ENCODE data around the gene FUZ. TPM values are rescaled to one million over a fixed set of nuclear protein-coding genes. Genes with fewer than 3 reads are reported as not detected.
A peak's percentile ranks its signal among the peaks of the same experiment; 100 is the strongest.
"Not testable (repeated sequence)": the region's sequence is repeated elsewhere in the genome, so short reads cannot be mapped to it uniquely, and the experiment has no call there.

FUZ gene
- total RNA-seq, 2 experiments from 2014 or later: 15.6 to 18.8 TPM

DNA sequence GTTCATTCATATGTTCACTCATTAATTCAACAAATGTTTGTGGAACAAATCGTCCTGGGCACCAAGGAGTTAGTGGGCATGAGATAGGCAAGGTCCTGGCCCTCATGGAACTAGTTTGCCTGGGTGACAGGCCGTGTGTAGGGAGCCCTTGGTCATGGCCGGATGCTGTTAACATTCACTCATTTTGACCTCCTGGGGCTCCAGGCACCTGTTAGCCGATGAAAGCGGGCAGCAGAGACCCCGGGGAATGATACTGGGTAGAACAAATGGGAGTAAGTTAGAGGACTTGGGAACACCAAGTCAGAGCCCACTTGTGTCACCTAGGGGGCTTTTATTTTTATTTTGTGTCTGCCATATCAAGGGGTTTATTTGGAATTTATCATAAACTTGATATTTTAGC, 11.6 kb upstream of the FUZ start:
- Mint-ChIP-seq H3K4me1 (peaks cover 4% of the 10 kb centered on the region), H3K27ac (no peak overlapping the region), H3K4me3 (no peak overlapping the region), H3K27me3 (no peaks in the 10 kb centered on the region), H3K36me3 (ENCODE audit: low read depth) (peaks cover 5% of the 10 kb centered on the region), H3K9me3 (ENCODE audit: low read depth) (no peaks in the 10 kb centered on the region)
- ChIA-PET POLR2A (interaction anchor here (0.7 kb wide), 1 partner anchor 13 kb away, joined by 10 read pairs; no protein-coding TSS in a partner anchor), CTCF (no interaction called here)
- no peak for DNase-seq
- no peak for ATAC-seq
- intact Hi-C loops (cut with DNase I, micrococcal nuclease): no loop called here

DNA sequence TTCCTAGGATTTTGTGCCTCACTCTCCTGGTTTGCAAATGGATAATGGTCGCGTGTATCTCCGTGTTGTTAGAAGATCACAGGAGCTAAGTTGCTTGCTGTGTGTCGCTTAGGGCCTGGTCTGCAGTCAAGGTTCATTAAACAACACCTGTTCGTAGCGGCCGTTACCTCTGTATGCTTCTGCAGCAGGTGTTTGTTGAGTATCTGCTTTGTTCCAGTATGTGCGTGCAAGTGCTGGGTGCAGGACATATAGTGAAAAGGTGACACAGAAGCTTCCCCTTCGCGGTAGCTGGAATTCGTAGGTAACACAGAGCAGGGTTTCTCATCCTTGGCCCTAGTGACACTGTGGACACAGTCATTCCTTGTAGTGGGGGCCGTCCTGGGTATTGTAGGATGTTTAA, 10.4 kb upstream of the FUZ start:
- Mint-ChIP-seq H3K4me1 (peaks cover 12% of the 10 kb centered on the region), H3K27me3 (no peaks in the 10 kb centered on the region), H3K9me3 (ENCODE audit: low read depth) (no peaks in the 10 kb centered on the region), H3K27ac (no peak overlapping the region), H3K36me3 (ENCODE audit: low read depth) (peaks cover 5% of the 10 kb centered on the region), H3K4me3 (no peak overlapping the region)
- DNase-seq: no peak
- ChIA-PET CTCF (no interaction called here), POLR2A (interaction anchor here (0.5 kb wide), 1 partner anchor 13 kb away, joined by 3 read pairs; no protein-coding TSS in a partner anchor)
- intact Hi-C loops (cut with DNase I, micrococcal nuclease): no loop called here
- ATAC-seq: no peak

DNA sequence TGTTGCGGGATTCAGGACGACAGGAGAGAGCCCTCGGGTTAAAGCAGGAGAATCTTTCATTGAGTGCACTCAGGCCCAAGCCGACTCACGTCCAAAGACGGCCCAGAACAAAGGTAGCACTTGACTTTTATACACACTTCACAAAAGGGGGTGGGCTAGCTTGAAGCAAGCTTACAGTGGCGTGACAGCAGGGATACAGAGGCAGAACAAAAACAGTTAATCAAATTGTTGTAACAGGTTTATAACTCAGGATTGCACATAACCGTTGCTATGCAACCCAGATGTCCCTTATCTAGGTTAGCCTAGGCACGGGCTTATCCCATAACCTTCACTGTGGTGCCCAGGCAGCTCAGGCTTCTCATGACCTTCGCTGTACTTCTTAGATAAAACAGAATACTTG, 7.0 kb upstream of the FUZ start:
- ATAC-seq (no peak), DNase-seq (no peak)
- ChIA-PET CTCF (no interaction called here), POLR2A (no interaction called here)
- Mint-ChIP-seq H3K9me3 (ENCODE audit: low read depth) (no peaks in the 10 kb centered on the region), H3K4me3 (no peak overlapping the region), H3K27ac (no peak overlapping the region), H3K36me3 (ENCODE audit: low read depth) (peaks cover 5% of the 10 kb centered on the region), H3K27me3 (no peaks in the 10 kb centered on the region), H3K4me1 (peaks cover 17% of the 10 kb centered on the region)
- intact Hi-C loops (cut with DNase I, micrococcal nuclease): no loop called here

DNA sequence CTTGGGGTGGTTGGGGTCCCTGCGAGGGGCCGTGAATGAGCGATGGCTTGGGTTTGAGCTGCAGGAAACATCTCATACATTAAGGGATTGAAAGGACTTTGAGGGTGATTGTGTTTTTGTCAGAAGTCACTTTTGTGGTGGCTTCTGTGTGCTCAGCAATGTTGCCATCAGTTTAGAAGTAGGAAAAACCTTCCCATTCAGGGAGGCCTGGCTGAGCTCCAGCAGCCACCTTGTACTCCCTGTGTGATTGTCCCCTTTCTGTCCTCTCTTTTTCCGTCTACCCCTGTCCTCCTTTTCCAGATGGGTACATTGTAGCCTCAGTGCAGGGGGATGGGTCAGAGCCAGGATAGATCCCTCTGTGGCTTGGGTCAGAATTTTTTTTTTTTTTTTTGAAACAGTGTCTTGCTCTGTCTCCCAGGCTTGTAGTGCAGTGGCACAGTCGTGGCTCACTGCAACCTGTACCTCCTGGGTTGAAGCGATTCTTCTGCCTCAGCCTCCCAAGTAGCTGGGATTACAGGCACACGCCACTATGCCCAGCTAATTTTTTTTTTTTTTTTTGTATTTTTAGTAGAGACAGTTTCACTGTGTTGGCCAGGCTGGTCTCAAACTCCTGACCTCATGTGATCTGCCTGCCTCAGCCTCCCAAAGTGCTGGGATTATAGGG, 6.5 kb upstream of the FUZ start:
- CTCF ChIA-PET: not testable (repeated sequence)

DNA sequence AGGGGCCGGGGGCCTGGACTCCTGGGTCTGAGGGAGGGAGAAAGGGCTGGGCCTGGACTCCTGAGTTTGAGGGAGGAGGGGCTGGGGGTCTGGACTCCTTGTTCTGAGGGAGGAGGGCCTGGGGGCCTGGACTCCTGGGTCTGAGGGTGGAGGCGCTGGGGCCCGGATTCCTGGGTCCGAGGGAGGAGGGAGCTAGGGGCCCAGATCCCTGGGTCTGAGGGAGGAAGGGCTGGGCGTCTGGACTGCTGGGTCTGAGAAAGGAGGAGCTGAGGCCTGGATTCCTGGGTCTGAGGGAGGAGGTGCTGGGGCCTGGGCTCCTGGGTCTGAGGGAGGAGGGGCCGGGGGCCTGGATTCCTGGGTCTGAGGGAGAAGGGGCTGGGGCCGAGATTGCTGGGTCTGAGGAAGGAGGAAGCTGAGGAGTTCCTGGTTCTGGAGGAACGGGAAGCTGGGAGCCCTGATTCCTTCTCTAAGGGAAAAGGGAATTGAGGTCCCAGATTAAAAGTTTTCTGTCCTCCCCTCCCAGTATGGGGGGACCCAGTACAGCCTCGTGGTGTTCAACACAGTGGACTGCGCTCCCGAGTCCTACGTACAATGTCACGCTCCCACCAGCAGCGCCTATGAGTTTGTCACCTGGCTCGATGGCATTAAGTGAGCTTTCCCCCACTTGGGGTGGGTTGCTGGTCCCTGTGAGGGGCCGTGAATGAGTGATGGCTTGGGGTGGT, 5.7 kb upstream of the FUZ start:
- Mint-ChIP-seq H3K36me3 (ENCODE audit: low read depth) (peaks cover 5% of the 10 kb centered on the region), H3K9me3 (ENCODE audit: low read depth) (no peaks in the 10 kb centered on the region), H3K27ac (peak overlapping the region; percentile 99), H3K4me1 (peaks cover 23% of the 10 kb centered on the region), H3K4me3 (peak overlapping the region; percentile 87), H3K27me3 (no peaks in the 10 kb centered on the region)
- CTCF ChIA-PET: interaction anchor here (1.2 to 1.3 kb wide), 2 partner anchors 32 to 110 kb away, joined by 3 to 5 read pairs; partner anchors contain the start of genes ATF5 and NUP62
- intact Hi-C loops (cut with DNase I, micrococcal nuclease): loop anchor here in 1 of 2 experiments (1.0 kb wide), 6 partner anchors 31 to 206 kb away; partner anchors contain the start of genes PNKP, RRAS and VRK3
- no peak for ATAC-seq
- DNase-seq: no peak
- POLR2A ChIA-PET: interaction anchor here (0.7 to 0.9 kb wide), 2 partner anchors 10 to 30 kb away, joined by 3 read pairs; no protein-coding TSS in a partner anchor

More for the DNA sequence above, 6.5 kb upstream of the FUZ start:
- H3K9me3 Mint-ChIP-seq (ENCODE audit: low read depth); ATAC-seq; POLR2A ChIA-PET; intact Hi-C loops (cut with DNase I, micrococcal nuclease); H3K36me3 Mint-ChIP-seq (ENCODE audit: low read depth); H3K27me3 Mint-ChIP-seq; DNase-seq: not testable (repeated sequence)
- Mint-ChIP-seq H3K4me1 (peaks cover 18% of the 10 kb centered on the region), H3K4me3 (peak overlapping the region; percentile 87), H3K27ac (peak overlapping the region; percentile 80)

DNA sequence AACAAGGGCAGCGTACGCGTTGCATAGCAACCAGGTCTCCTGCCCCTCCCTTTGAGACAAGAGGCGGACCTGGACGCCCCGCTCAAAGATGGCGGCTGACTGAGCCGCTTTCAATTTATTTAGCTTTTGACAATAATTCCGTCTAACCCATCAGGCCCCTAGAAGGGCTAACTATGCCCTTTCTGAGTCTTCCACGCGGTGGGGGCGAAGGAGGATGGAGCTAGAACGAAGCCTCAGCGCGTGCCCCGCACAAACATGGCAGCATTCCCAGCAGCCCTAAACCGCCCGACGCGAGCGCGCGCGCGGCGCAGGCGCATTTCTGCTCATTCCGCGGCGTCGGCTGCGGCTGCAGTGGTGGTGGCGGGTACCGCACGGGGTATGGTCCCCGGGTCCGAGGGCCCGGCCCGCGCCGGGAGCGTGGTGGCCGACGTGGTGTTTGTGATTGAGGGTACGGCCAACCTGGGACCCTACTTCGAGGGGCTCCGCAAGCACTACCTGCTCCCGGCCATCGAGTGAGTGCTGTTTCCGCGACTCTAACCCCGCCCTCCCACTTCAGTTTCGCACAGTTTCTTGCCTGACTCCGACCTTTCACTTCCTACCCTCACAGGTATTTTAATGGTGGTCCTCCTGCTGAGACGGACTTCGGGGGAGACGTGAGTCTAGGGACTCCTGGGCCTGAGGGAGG, 5.0 kb upstream of the FUZ start, which contains the start of gene MED25:
TSS of gene MED25 (plus strand) at position 326 of the 685 bp plus-strand sequence. CDS start at position 379, 53 bp downstream.
- no peaks in the 10 kb centered on the region for H3K9me3 Mint-ChIP-seq (ENCODE audit: low read depth)
- intact Hi-C loops (cut with DNase I, micrococcal nuclease): loop anchor here in 1 of 2 experiments (1.0 kb wide), 7 partner anchors 32 to 207 kb away; partner anchors contain the start of genes ATF5, NUP62, PNKP and RRAS
- H3K27me3 Mint-ChIP-seq: no peaks in the 10 kb centered on the region
- DNase-seq (peak; percentile 91), ATAC-seq (peak; percentile 75)
- peaks cover 26% of the 10 kb centered on the region for H3K4me1 Mint-ChIP-seq
- H3K36me3 Mint-ChIP-seq (ENCODE audit: low read depth): peaks cover 1% of the 10 kb centered on the region
- ChIA-PET CTCF (interaction anchor here (0.7 to 1.3 kb wide), 3 partner anchors 32 to 284 kb away, joined by 3 to 5 read pairs (median 3); partner anchors contain the start of genes ATF5 and NUP62), POLR2A (interaction anchor here (0.9 kb wide), 1 partner anchor 31 kb away, joined by 3 read pairs; no protein-coding TSS in a partner anchor)
- H3K27ac Mint-ChIP-seq: peak within 1 kb of the TSS; percentile 99
- H3K4me3 Mint-ChIP-seq: peak within 1 kb of the TSS; percentile 87

DNA sequence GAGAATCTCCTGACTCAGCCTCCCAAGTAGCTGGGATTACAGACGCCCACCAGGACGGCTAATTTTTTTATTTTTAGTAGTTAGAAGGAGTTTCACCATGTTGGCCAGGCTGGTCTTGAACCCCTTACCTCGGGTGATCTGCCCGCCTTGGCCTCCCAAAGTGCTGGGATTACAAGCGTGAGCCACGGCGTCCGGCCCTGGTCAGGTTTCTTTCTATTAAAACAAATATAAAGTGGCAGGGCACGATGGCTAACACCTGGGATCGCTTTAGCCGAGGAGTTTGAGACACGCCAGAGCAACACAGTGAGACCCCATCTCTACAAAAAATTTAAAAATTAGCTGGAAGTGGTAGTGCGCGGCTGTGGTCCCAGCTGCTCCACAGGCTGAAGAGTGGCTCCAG, 3.5 kb upstream of the FUZ start:
- H3K9me3 Mint-ChIP-seq (ENCODE audit: low read depth): no peaks in the 10 kb centered on the region
- CTCF ChIA-PET: no interaction called here
- no peaks in the 10 kb centered on the region for H3K27me3 Mint-ChIP-seq
- intact Hi-C loops (cut with DNase I, micrococcal nuclease): no loop called here
- POLR2A ChIA-PET: no interaction called here
- no peaks in the 10 kb centered on the region for H3K36me3 Mint-ChIP-seq (ENCODE audit: low read depth)
- ATAC-seq (no peak), DNase-seq (no peak)
- peaks cover 34% of the 10 kb centered on the region for H3K4me1 Mint-ChIP-seq
- no peak overlapping the region for H3K27ac Mint-ChIP-seq
- no peak overlapping the region for H3K4me3 Mint-ChIP-seq

DNA sequence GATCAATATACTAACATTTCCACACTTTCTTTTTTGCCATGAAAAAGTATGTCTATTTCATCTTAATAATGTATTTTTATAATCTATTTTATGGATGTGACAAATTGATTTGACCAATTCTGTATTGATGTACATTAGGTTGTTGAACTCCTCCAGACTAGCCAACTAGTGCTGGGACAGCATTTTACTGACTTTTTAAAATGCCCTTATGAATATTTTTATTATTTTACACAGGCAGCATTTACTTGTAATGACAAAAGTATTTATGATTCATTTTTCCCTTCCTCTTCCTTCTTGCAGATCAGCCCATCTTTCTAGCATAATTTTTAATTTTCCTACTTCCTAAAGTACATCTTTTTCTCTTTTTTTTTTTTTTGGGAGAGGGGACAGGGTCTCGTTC, 918 bp upstream of the FUZ start:
- peak overlapping the region; percentile 69 for H3K27ac Mint-ChIP-seq
- no peaks in the 10 kb centered on the region for H3K27me3 Mint-ChIP-seq
- CTCF ChIA-PET: interaction anchor here (0.6 to 1.1 kb wide), 2 partner anchors 55 to 318 kb away, joined by 3 read pairs; partner anchors contain the start of gene RPS11
- H3K4me3 Mint-ChIP-seq: peak overlapping the region; percentile 77
- DNase-seq: no peak
- POLR2A ChIA-PET: interaction anchor here (1.2 kb wide), 1 partner anchor 174 kb away, joined by 3 read pairs; the partner anchor contains the start of gene RRAS
- H3K9me3 Mint-ChIP-seq (ENCODE audit: low read depth): no peaks in the 10 kb centered on the region
- peaks cover 30% of the 10 kb centered on the region for H3K4me1 Mint-ChIP-seq
- H3K36me3 Mint-ChIP-seq (ENCODE audit: low read depth): no peaks in the 10 kb centered on the region
- ATAC-seq: no peak
- intact Hi-C loops (cut with DNase I, micrococcal nuclease): loop anchor here in 1 of 2 experiments (5.0 kb wide), 1 partner anchor 317 kb away; the partner anchor contains the start of gene RPS11

DNA sequence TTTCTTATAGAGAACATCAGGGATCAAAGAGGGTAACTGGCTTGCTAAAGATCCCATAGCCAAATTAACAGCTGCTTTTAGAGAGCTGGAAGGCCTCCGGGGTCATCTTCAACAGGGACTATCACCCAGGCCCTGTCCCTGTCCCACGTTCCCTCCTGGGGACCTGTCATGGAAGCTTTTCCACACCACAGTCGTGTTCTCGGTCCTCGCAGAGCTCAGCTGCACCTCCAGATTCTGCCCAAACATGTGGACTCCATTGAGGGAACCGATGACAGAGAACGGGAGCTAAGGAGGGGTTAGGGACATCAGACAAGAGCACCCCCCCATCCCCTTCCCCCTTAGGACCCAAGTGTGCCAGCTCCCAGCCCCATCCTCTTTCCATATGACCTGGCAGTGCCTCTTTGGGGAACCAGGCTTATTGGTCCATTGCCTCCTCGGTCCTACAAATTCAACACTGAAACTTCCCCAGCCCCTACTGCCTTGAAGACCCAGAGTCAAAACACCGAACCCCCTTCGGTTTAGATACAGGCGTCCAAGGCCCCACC, 568 bp downstream of the FUZ start:
- Mint-ChIP-seq H3K4me3 (peak overlapping the region; percentile 77), H3K9me3 (ENCODE audit: low read depth) (no peaks in the 10 kb centered on the region), H3K4me1 (peaks cover 32% of the 10 kb centered on the region), H3K27ac (peak overlapping the region; percentile 97), H3K36me3 (ENCODE audit: low read depth) (peaks cover 3% of the 10 kb centered on the region), H3K27me3 (no peaks in the 10 kb centered on the region)
- ATAC-seq: no peak
- intact Hi-C loops (cut with DNase I, micrococcal nuclease): loop anchor here (2.0 to 5.0 kb wide), 5 partner anchors 38 to 316 kb away; partner anchors contain the start of genes RPS11 (in 2 of the 2), AKT1S1 (in 1 of the 2), PTOV1 (in 1 of the 2) and TBC1D17 (in 1 of the 2)
- ChIA-PET CTCF (interaction anchor here (0.7 kb wide), 1 partner anchor 38 kb away, joined by 3 read pairs; no protein-coding TSS in a partner anchor), POLR2A (interaction anchor here (0.5 to 0.7 kb wide), 3 partner anchors 38 to 171 kb away, joined by 3 read pairs; partner anchors contain the start of genes PTOV1 and SCAF1)
- no peak for DNase-seq

DNA sequence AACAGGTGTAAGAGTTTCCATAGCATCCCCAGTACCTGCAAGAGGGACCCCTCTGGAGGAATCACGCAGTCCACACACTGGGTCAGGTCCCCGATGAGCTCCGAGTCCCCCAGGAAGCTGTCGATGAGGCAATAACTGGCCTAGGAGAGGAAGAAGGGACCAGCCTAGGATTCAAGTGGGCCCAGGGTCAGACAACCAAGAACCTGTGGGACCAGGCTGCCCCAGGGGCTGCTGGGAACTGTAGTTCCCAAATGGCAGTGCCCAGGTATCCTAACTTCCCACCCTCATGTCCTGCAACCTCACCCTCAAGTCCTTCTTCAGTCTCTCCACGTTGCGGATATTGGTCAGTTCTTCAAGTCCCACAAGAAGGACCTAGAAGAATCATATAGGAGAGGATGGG, 1.8 kb downstream of the FUZ start:
- H3K4me1 Mint-ChIP-seq: peaks cover 29% of the 10 kb centered on the region
- H3K36me3 Mint-ChIP-seq (ENCODE audit: low read depth): peaks cover 3% of the 10 kb centered on the region
- ATAC-seq (no peak), DNase-seq (no peak)
- intact Hi-C loops (cut with DNase I, micrococcal nuclease): loop anchor here in 1 of 2 experiments (5.0 kb wide), 1 partner anchor 314 kb away; the partner anchor contains the start of gene RPS11
- H3K27me3 Mint-ChIP-seq: no peaks in the 10 kb centered on the region
- CTCF ChIA-PET: interaction anchor here (0.5 to 0.7 kb wide), 2 partner anchors 15 to 108 kb away, joined by 3 to 5 read pairs; no protein-coding TSS in a partner anchor
- H3K4me3 Mint-ChIP-seq: no peak overlapping the region
- POLR2A ChIA-PET: no interaction called here
- no peaks in the 10 kb centered on the region for H3K9me3 Mint-ChIP-seq (ENCODE audit: low read depth)
- no peak overlapping the region for H3K27ac Mint-ChIP-seq

Measured in activated CD4-positive, alpha-beta T cell treated with anti-CD3 and anti-CD28 coated beads for 36 hours (primary cell).